Activated CD4-positive, alpha-beta T cell treated with anti-CD3 and anti-CD28 coated beads, Interleukin-2, amount 50 U/mL, for 1 hour (primary cell): ENCODE measurements around the gene RNF19B.
"Not testable (repeated sequence)": the region's sequence is repeated elsewhere in the genome, so short reads cannot be mapped to it uniquely, and the experiment has no call there.

Source experiments
- DNase-seq: peaks from one replicate; pipeline ENCODE4 v3.0.0-alpha.2; 2020

The RNF19B gene

GRCh38 chr1:32964461-32965250 is at the start of gene RNF19B:
TSS of gene RNF19B (minus strand) at chr1:32964809. CDS start at chr1:32964685, 124 bp downstream.
- DNase-seq, result peak; percentile 93

GRCh38 chr1:33013791-33014190 is 49.2 kb upstream of the RNF19B start:
- no peak for DNase-seq

- DNase-seq, result no peak
These were observed 47.6 kb upstream of the RNF19B start for GRCh38 chr1:33012165-33012564.

- DNase-seq, result no peak
These were observed 46.5 kb upstream of the RNF19B start for GRCh38 chr1:33010932-33011731.

GRCh38 chr1:33009561-33009960 is 45.0 kb upstream of the RNF19B start:
- DNase-seq, result no peak

- no peak for DNase-seq
These were observed 43.7 kb upstream of the RNF19B start for GRCh38 chr1:33008051-33008914.

GRCh38 chr1:33007190-33008050 is 42.8 kb upstream of the RNF19B start:
- no peak for DNase-seq

GRCh38 chr1:33005838-33006421 is 41.3 kb upstream of the RNF19B start:
- DNase-seq, result no peak

- DNase-seq, result no peak
These were observed 40.7 kb upstream of the RNF19B start for GRCh38 chr1:33005117-33005837.

GRCh38 chr1:33004613-33005012 is 40.0 kb upstream of the RNF19B start:
- DNase-seq, result no peak

- no peak for DNase-seq
These were observed 39.0 kb upstream of the RNF19B start for GRCh38 chr1:33003657-33004056.

GRCh38 chr1:33002006-33002405 is 37.4 kb upstream of the RNF19B start:
- DNase-seq, result no peak

- no peak for DNase-seq
These were observed 36.7 kb upstream of the RNF19B start for GRCh38 chr1:33001282-33001681.

- no peak for DNase-seq
These were observed 35.9 kb upstream of the RNF19B start for GRCh38 chr1:33000427-33001026.

- DNase-seq, result no peak
These were observed 34.4 kb upstream of the RNF19B start for GRCh38 chr1:32998997-32999396.

GRCh38 chr1:32998064-32998463 is 33.5 kb upstream of the RNF19B start:
- no peak for DNase-seq

GRCh38 chr1:32997381-32997891 is 32.8 kb upstream of the RNF19B start:
- no peak for DNase-seq

GRCh38 chr1:32993324-32993636 is 28.7 kb upstream of the RNF19B start:
- not testable (repeated sequence) for DNase-seq

- DNase-seq, result peak; percentile 32
These were observed 28.1 kb upstream of the RNF19B start for GRCh38 chr1:32992489-32993323.
